ENCODE measurements around the gene SLC66A1. TPM values are rescaled to one million over a fixed set of nuclear protein-coding genes. Genes with fewer than 3 reads are reported as not detected.

Gene SLC66A1
- total and polyA plus RNA-seq, 7 experiments from 2014 or later = 1.3 to 8.4 (median 6.6) TPM

- DNase-seq = no peak
- Mint-ChIP-seq H3K9me3 (peaks cover 0 to 2% (median 0%) of the 10 kb centered on the region in 11 donors), H3K36me3 (peaks cover 0 to 4% (median 0%) of the 10 kb centered on the region in 5 donors), H3K4me3 (peak overlapping the region in 1 of 10 donors; percentile 5), H3K27ac (peak overlapping the region; percentile 25 to 88 (median 80)), H3K4me1 (peaks cover 14 to 78% (median 62%) of the 10 kb centered on the region in 7 donors), H3K27me3 (no peaks in the 10 kb centered on the region)
- H3K36me3 ChIP-seq (ENCODE audit: control insufficient read depth in 2 of 3, insufficient read depth in 3 of 3, low read length in 3 of 3) = peaks cover 0 to 49% (median 0%) of the 10 kb centered on the region in 3 experiments
- H3K4me1 ChIP-seq (ENCODE audit: control insufficient read depth in 2 of 2, insufficient read depth in 2 of 2, low read length in 2 of 2) = no peaks in the 10 kb centered on the region
- H3K9me3 ChIP-seq (ENCODE audit: control insufficient read depth in 2 of 3, low read length in 3 of 3) = no peaks in the 10 kb centered on the region
- H3K4me3 ChIP-seq (ENCODE audit: low read length) = no peak overlapping the region
- POLR2A ChIA-PET = interaction anchor here (1.3 kb wide), 1 partner anchor 19 kb away, joined by 4 read pairs; no protein-coding TSS in a partner anchor
- CTCF ChIA-PET = interaction anchor here (1.5 kb wide), 1 partner anchor 25 kb away, joined by 4 read pairs; no protein-coding TSS in a partner anchor
- intact Hi-C loops (cut with micrococcal nuclease) = no loop called here
- H3K27ac ChIP-seq (ENCODE audit: low read depth, low read length) = no peak overlapping the region
- H3K27me3 ChIP-seq (ENCODE audit: control insufficient read depth in 2 of 2, insufficient read depth in 2 of 2, low read length in 2 of 2) = no peaks in the 10 kb centered on the region
- ATAC-seq = no peak
Measured at GRCh38 chr1:19366599-19367536, 54.7 kb downstream of the SLC66A1 start.

GRCh38 chr1:19367584-19368041 lies 55.5 kb downstream of the SLC66A1 start:
- Mint-ChIP-seq H3K27me3 (no peaks in the 10 kb centered on the region), H3K4me3 (no peak overlapping the region), H3K4me1 (peaks cover 14 to 77% (median 61%) of the 10 kb centered on the region in 7 donors), H3K36me3 (peaks cover 0 to 8% (median 0%) of the 10 kb centered on the region in 5 donors), H3K27ac (peak overlapping the region in 7 of 9 donors; percentile 36 to 88 (median 76)), H3K9me3 (peaks cover 0 to 2% (median 0%) of the 10 kb centered on the region in 11 donors)
- intact Hi-C loops (cut with micrococcal nuclease) = no loop called here
- POLR2A ChIA-PET = no interaction called here
- CTCF ChIA-PET = interaction anchor here (1.5 kb wide), 1 partner anchor 25 kb away, joined by 4 read pairs; no protein-coding TSS in a partner anchor
- Histone ChIP-seq H3K36me3 (ENCODE audit: control insufficient read depth in 2 of 3, insufficient read depth in 3 of 3, low read length in 3 of 3) (peaks cover 0 to 57% (median 0%) of the 10 kb centered on the region in 3 experiments), H3K27me3 (ENCODE audit: control insufficient read depth in 2 of 2, insufficient read depth in 2 of 2, low read length in 2 of 2) (no peaks in the 10 kb centered on the region), H3K4me3 (ENCODE audit: low read length) (no peak overlapping the region), H3K4me1 (ENCODE audit: control insufficient read depth in 2 of 2, insufficient read depth in 2 of 2, low read length in 2 of 2) (no peaks in the 10 kb centered on the region), H3K9me3 (ENCODE audit: control insufficient read depth in 2 of 3, low read length in 3 of 3) (no peaks in the 10 kb centered on the region), H3K27ac (ENCODE audit: low read depth, low read length) (no peak overlapping the region)
- ATAC-seq (no peak), DNase-seq (no peak)

- H3K27ac ChIP-seq (ENCODE audit: low read depth, low read length) = no peak overlapping the region
- Mint-ChIP-seq H3K27me3 (no peaks in the 10 kb centered on the region), H3K4me3 (no peak overlapping the region), H3K27ac (peak overlapping the region in 6 of 9 donors; percentile 28 to 84 (median 54)), H3K36me3 (peaks cover 0 to 9% (median 0%) of the 10 kb centered on the region in 5 donors), H3K4me1 (peaks cover 14 to 77% (median 61%) of the 10 kb centered on the region in 7 donors), H3K9me3 (peaks cover 0 to 2% (median 0%) of the 10 kb centered on the region in 11 donors)
- ChIA-PET CTCF (no interaction called here), POLR2A (no interaction called here)
- H3K4me3 ChIP-seq (ENCODE audit: low read length) = no peak overlapping the region
- intact Hi-C loops (cut with micrococcal nuclease) = no loop called here
- DNase-seq (no peak), ATAC-seq (no peak)
- H3K9me3 ChIP-seq (ENCODE audit: control insufficient read depth in 2 of 3, low read length in 3 of 3) = no peaks in the 10 kb centered on the region
- no peaks in the 10 kb centered on the region for H3K27me3 ChIP-seq (ENCODE audit: control insufficient read depth in 2 of 2, insufficient read depth in 2 of 2, low read length in 2 of 2)
- peaks cover 0 to 60% (median 0%) of the 10 kb centered on the region in 3 experiments for H3K36me3 ChIP-seq (ENCODE audit: control insufficient read depth in 2 of 3, insufficient read depth in 3 of 3, low read length in 3 of 3)
- H3K4me1 ChIP-seq (ENCODE audit: control insufficient read depth in 2 of 2, insufficient read depth in 2 of 2, low read length in 2 of 2) = no peaks in the 10 kb centered on the region
Measured at GRCh38 chr1:19368050-19368449, 55.9 kb downstream of the SLC66A1 start.

GRCh38 chr1:19368964-19369363 lies 56.8 kb downstream of the SLC66A1 start:
- intact Hi-C loops (cut with micrococcal nuclease) = no loop called here
- Histone ChIP-seq H3K27ac (ENCODE audit: low read depth, low read length) (no peak overlapping the region), H3K27me3 (ENCODE audit: control insufficient read depth in 2 of 2, insufficient read depth in 2 of 2, low read length in 2 of 2) (no peaks in the 10 kb centered on the region), H3K4me3 (ENCODE audit: low read length) (no peak overlapping the region), H3K36me3 (ENCODE audit: control insufficient read depth in 2 of 3, insufficient read depth in 3 of 3, low read length in 3 of 3) (peaks cover 0 to 63% (median 0%) of the 10 kb centered on the region in 3 experiments), H3K4me1 (ENCODE audit: control insufficient read depth in 2 of 2, insufficient read depth in 2 of 2, low read length in 2 of 2) (no peaks in the 10 kb centered on the region), H3K9me3 (ENCODE audit: control insufficient read depth in 2 of 3, low read length in 3 of 3) (no peaks in the 10 kb centered on the region)
- no peak for ATAC-seq
- ChIA-PET CTCF (no interaction called here), POLR2A (no interaction called here)
- Mint-ChIP-seq H3K4me1 (peaks cover 12 to 72% (median 55%) of the 10 kb centered on the region in 7 donors), H3K27ac (peak overlapping the region in 6 of 9 donors; percentile 40 to 78 (median 45)), H3K4me3 (no peak overlapping the region), H3K27me3 (no peaks in the 10 kb centered on the region), H3K9me3 (peaks cover 0 to 2% (median 0%) of the 10 kb centered on the region in 11 donors), H3K36me3 (peaks cover 0 to 9% (median 0%) of the 10 kb centered on the region in 5 donors)
- no peak for DNase-seq

GRCh38 chr1:19369396-19370090 lies 57.4 kb downstream of the SLC66A1 start:
- Histone ChIP-seq H3K27me3 (ENCODE audit: control insufficient read depth in 2 of 2, insufficient read depth in 2 of 2, low read length in 2 of 2) (no peaks in the 10 kb centered on the region), H3K4me1 (ENCODE audit: control insufficient read depth in 2 of 2, insufficient read depth in 2 of 2, low read length in 2 of 2) (no peaks in the 10 kb centered on the region), H3K36me3 (ENCODE audit: control insufficient read depth in 2 of 3, insufficient read depth in 3 of 3, low read length in 3 of 3) (peaks cover 0 to 63% (median 0%) of the 10 kb centered on the region in 3 experiments), H3K9me3 (ENCODE audit: control insufficient read depth in 2 of 3, low read length in 3 of 3) (no peaks in the 10 kb centered on the region), H3K4me3 (ENCODE audit: low read length) (no peak overlapping the region), H3K27ac (ENCODE audit: low read depth, low read length) (peak overlapping the region; percentile 12)
- DNase-seq (no peak), ATAC-seq (no peak)
- H3K9me3 Mint-ChIP-seq = peaks cover 0 to under 1% (median 0%) of the 10 kb centered on the region in 11 donors
- peak overlapping the region in 7 of 9 donors; percentile 44 to 78 (median 70) for H3K27ac Mint-ChIP-seq
- intact Hi-C loops (cut with micrococcal nuclease) = no loop called here
- ChIA-PET POLR2A (no interaction called here), CTCF (no interaction called here)
- H3K4me1 Mint-ChIP-seq = peaks cover 9 to 68% (median 51%) of the 10 kb centered on the region in 7 donors
- peaks cover 0 to 9% (median 0%) of the 10 kb centered on the region in 5 donors for H3K36me3 Mint-ChIP-seq
- peak overlapping the region in 1 of 10 donors; percentile 27 for H3K4me3 Mint-ChIP-seq
- H3K27me3 Mint-ChIP-seq = no peaks in the 10 kb centered on the region

DNA sequence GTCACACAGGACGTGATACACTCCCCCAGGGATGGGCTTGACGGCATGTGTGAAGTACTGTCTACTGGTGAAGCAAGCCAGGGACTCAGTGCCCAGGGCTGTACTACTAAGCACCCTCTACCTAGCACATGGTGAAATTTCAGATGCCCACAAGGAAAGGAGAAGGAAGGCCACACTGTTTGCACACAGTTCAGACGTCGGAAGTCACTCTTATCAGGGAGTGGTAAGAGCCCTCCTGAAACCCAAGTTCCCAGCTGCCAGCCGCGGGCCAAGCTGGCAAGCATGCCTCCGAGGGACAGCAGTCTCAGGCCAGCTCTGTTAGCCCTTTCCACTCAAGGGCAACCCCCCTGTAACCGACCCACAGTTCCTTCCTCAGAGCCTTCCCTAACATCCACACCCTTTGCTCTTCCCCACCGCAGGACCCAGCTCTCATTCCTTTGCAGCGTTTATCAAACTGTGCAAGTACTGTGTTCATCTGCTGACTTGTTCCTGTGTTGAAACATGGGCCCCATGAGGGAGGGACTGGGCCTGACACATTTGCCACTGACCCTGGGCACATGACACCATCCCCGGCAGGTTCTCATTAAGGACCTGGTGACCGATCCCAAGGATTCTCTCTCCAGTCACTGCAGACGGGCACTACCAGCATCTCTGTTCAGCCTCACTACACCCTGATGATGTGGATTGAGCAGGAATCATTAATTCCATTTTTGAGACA lies 58.5 kb downstream of the SLC66A1 start:
- DNase-seq = no peak
- Mint-ChIP-seq H3K4me3 (peak overlapping the region in 1 of 10 donors; percentile 39), H3K27ac (peak overlapping the region in 8 of 9 donors; percentile 17 to 87 (median 69)), H3K9me3 (no peaks in the 10 kb centered on the region), H3K27me3 (no peaks in the 10 kb centered on the region), H3K4me1 (peaks cover 5 to 61% (median 47%) of the 10 kb centered on the region in 7 donors), H3K36me3 (peaks cover under 1 to 5% (median 2%) of the 10 kb centered on the region in 5 donors)
- CTCF ChIA-PET = no interaction called here
- intact Hi-C loops (cut with micrococcal nuclease) = no loop called here
- peaks cover 0 to 63% (median 4%) of the 10 kb centered on the region in 3 experiments for H3K36me3 ChIP-seq (ENCODE audit: control insufficient read depth in 2 of 3, insufficient read depth in 3 of 3, low read length in 3 of 3)
- no peak overlapping the region for H3K4me3 ChIP-seq (ENCODE audit: low read length)
- H3K27ac ChIP-seq (ENCODE audit: low read depth, low read length) = no peak overlapping the region
- no peaks in the 10 kb centered on the region for H3K27me3 ChIP-seq (ENCODE audit: control insufficient read depth in 2 of 2, insufficient read depth in 2 of 2, low read length in 2 of 2)
- H3K9me3 ChIP-seq (ENCODE audit: control insufficient read depth in 2 of 3, low read length in 3 of 3) = no peaks in the 10 kb centered on the region
- POLR2A ChIA-PET = no interaction called here
- peak; percentile 56 for ATAC-seq
- H3K4me1 ChIP-seq (ENCODE audit: control insufficient read depth in 2 of 2, insufficient read depth in 2 of 2, low read length in 2 of 2) = no peaks in the 10 kb centered on the region
